GM10266 (cell line): ENCODE results near the gene URB2.

Source experiments
- DNase-seq: peaks from one replicate; pipeline ENCODE4 v3.0.0; 2012; ENCODE audit errors: extremely low spot score
- TF ChIP-seq, protein P1 (sequence below): IDR thresholded peaks from 2 replicates; pipeline ENCODE4 v1.5.1; 2012; ENCODE audit warnings: mild to moderate bottlenecking, low read depth; ENCODE audit not compliant: control insufficient read depth, insufficient read depth; ENCODE audit errors: missing control alignments

Gene URB2

GRCh38 chr1:229672246-229672645 is 46.2 kb downstream of the URB2 start:
- DNase-seq: no peak
- TF ChIP-seq, protein P1, sequence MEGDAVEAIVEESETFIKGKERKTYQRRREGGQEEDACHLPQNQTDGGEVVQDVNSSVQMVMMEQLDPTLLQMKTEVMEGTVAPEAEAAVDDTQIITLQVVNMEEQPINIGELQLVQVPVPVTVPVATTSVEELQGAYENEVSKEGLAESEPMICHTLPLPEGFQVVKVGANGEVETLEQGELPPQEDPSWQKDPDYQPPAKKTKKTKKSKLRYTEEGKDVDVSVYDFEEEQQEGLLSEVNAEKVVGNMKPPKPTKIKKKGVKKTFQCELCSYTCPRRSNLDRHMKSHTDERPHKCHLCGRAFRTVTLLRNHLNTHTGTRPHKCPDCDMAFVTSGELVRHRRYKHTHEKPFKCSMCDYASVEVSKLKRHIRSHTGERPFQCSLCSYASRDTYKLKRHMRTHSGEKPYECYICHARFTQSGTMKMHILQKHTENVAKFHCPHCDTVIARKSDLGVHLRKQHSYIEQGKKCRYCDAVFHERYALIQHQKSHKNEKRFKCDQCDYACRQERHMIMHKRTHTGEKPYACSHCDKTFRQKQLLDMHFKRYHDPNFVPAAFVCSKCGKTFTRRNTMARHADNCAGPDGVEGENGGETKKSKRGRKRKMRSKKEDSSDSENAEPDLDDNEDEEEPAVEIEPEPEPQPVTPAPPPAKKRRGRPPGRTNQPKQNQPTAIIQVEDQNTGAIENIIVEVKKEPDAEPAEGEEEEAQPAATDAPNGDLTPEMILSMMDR: no peak

GRCh38 chr1:229674042-229674441 is 48.0 kb downstream of the URB2 start:
- no peak for DNase-seq
- TF ChIP-seq, protein P1: no peak

- DNase-seq: no peak
- TF ChIP-seq, protein P1: no peak
Observed at GRCh38 chr1:229675396-229675795, 49.3 kb downstream of the URB2 start.

- DNase-seq: no peak
- TF ChIP-seq, protein P1: no peak
Observed at GRCh38 chr1:229685149-229685548, 59.1 kb downstream of the URB2 start.

DNA sequence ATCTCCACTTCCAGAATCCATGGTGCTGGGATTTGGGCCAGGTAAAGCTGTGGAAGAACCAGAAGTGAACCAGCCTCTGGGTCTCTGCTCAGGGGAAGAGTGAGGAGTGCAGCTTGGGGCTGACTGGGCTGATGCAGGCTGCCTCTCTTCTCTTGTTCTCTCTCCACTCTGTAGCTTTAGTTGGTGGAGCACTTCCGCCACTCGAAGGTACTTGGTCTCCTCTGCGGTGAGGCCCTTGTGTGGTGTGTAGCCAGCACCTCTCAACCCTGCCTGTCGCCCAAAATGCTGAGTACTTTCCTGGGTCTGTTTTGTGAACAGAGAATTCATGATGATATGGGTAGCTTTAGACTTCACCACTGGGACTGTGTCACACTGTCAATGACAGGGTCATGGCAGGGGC is 63.2 kb downstream of the URB2 start:
- TF ChIP-seq, protein P1: no peak
- no peak for DNase-seq

DNA sequence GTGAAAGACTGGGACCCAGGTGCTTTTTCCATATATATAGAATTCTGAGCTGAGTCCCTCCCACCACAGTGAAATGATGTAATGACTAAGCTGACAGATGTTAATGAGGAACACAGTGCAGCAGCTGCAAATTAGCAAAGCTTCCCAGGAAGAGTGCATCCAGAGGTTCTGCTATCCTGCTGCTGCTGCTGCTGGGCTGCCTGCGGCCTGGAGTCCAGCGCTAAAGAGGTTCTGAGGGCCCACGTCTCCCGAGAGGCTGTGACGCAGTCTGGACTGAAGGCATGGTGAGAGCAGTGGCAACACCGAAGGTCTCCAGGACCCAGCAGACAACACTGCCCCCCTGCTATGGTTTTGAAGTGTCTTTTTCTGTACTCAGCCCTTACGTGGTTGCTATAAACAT is 63.9 kb downstream of the URB2 start:
- DNase-seq: no peak
- TF ChIP-seq, protein P1: no peak

DNA sequence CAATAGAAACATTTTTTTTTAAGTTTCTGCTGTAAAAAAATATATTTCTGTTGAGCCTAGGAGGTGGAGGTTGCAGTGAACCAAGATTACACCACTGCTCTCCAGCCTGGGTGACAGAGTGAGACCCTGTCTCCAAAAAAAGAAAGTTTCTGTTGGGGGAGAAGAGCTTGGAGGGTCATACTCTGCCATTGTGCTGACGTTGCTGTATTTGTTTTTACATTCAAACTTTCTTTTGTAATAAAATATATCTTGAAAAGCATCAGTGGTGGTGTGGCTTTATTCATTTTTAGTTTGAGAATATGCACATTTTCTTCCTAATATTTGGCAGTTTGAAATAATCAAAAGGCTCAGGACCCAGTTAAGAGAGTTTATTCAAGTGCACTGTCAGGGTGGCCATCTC is 64.6 kb downstream of the URB2 start:
- DNase-seq: no peak
- TF ChIP-seq, protein P1: no peak
